Osteocyte (in vitro differentiated cells): ENCODE measurements around the gene NDUFAF3. TPM values are rescaled to one million over a fixed set of nuclear protein-coding genes. Genes with fewer than 3 reads are reported as not detected.

Experiments used
- DNase-seq: peaks from one replicate; pipeline ENCODE4 v3.0.0; 2021; ENCODE audit warnings: mixed read lengths; ENCODE audit not compliant: unreplicated experiment; ENCODE audit errors: extremely low spot score
- H3K27ac Mint-ChIP-seq: one replicate; pipeline ENCODE4 v1.8.0; 2021; ENCODE audit warnings: mild to moderate bottlenecking, mixed read lengths; ENCODE audit not compliant: unreplicated experiment
- H3K27me3 Mint-ChIP-seq: one replicate; pipeline ENCODE4 v1.8.0; 2021; ENCODE audit warnings: mixed read lengths; ENCODE audit not compliant: unreplicated experiment
- H3K36me3 Mint-ChIP-seq: one replicate; pipeline ENCODE4 v1.8.0; 2021; ENCODE audit warnings: mixed read lengths; ENCODE audit not compliant: unreplicated experiment
- H3K4me1 Mint-ChIP-seq: one replicate; pipeline ENCODE4 v1.8.0; 2021; ENCODE audit warnings: mixed read lengths; ENCODE audit not compliant: unreplicated experiment
- H3K4me3 Mint-ChIP-seq: one replicate; pipeline ENCODE4 v1.8.0; 2021; ENCODE audit warnings: mild to moderate bottlenecking, moderate library complexity, mixed read lengths; ENCODE audit not compliant: unreplicated experiment
- H3K9me3 Mint-ChIP-seq: one replicate; pipeline ENCODE4 v1.8.0; 2021; ENCODE audit warnings: mixed read lengths; ENCODE audit not compliant: unreplicated experiment
- CTCF ChIP-seq: fragments of 200-600 bp; sonication (generic); IDR thresholded peaks from 2 replicates; pipeline ENCODE4 v1.5.0; 2021; ENCODE audit warnings: antibody characterized with exemption, mild to moderate bottlenecking, moderate library complexity
- total RNA-seq: library from RNA; stranded (reverse); gene quantifications from 2 replicates; pipeline ENCODE4 v1.2.1, GENCODE V29; 2021

The NDUFAF3 gene
- total RNA-seq, 1 donor from 2014 or later, result 69.1 TPM

- Mint-ChIP-seq H3K27me3 (no peaks in the 10 kb centered on the region), H3K27ac (no peak overlapping the region), H3K4me1 (peaks cover 28% of the 10 kb centered on the region), H3K36me3 (peaks cover 14% of the 10 kb centered on the region), H3K9me3 (no peaks in the 10 kb centered on the region), H3K4me3 (no peak overlapping the region)
- no peak for TF ChIP-seq CTCF
- DNase-seq, result no peak
Measured at GRCh38 chr3:48993834-48994233, 28.1 kb upstream of the NDUFAF3 start.

- no peaks in the 10 kb centered on the region for H3K9me3 Mint-ChIP-seq
- no peaks in the 10 kb centered on the region for H3K27me3 Mint-ChIP-seq
- H3K27ac Mint-ChIP-seq, result no peak overlapping the region
- H3K4me3 Mint-ChIP-seq, result no peak overlapping the region
- DNase-seq, result no peak
- peaks cover 16% of the 10 kb centered on the region for H3K36me3 Mint-ChIP-seq
- peaks cover 11% of the 10 kb centered on the region for H3K4me1 Mint-ChIP-seq
- TF ChIP-seq CTCF, result no peak
Measured at GRCh38 chr3:48996640-48997039, 25.3 kb upstream of the NDUFAF3 start.

- Mint-ChIP-seq H3K9me3 (no peaks in the 10 kb centered on the region), H3K27ac (no peak overlapping the region), H3K36me3 (peaks cover 16% of the 10 kb centered on the region), H3K4me1 (peaks cover 6% of the 10 kb centered on the region), H3K4me3 (no peak overlapping the region), H3K27me3 (no peaks in the 10 kb centered on the region)
- DNase-seq, result no peak
- TF ChIP-seq CTCF, result no peak
Measured at GRCh38 chr3:48997102-48997635, 24.8 kb upstream of the NDUFAF3 start.

- no peaks in the 10 kb centered on the region for H3K27me3 Mint-ChIP-seq
- TF ChIP-seq CTCF, result no peak
- peaks cover 16% of the 10 kb centered on the region for H3K36me3 Mint-ChIP-seq
- DNase-seq, result no peak
- H3K4me3 Mint-ChIP-seq, result no peak overlapping the region
- no peaks in the 10 kb centered on the region for H3K9me3 Mint-ChIP-seq
- H3K4me1 Mint-ChIP-seq, result peaks cover 6% of the 10 kb centered on the region
- no peak overlapping the region for H3K27ac Mint-ChIP-seq
Measured at GRCh38 chr3:48997714-48998637, 23.9 kb upstream of the NDUFAF3 start.
